Measurements from ENCODE around the gene IFT27. TPM values are rescaled to one million over a fixed set of nuclear protein-coding genes. Genes with fewer than 3 reads are reported as not detected.

The IFT27 gene
- total and polyA plus RNA-seq, 9 donors = 14.2 to 38.8 (median 28.4) TPM

- Histone ChIP-seq H3K4me1 (ENCODE audit: insufficient read depth) (peaks cover 4% of the 10 kb centered on the region), H3K27me3 (no peaks in the 10 kb centered on the region), H3K9me3 (no peaks in the 10 kb centered on the region), H3K36me3 (no peaks in the 10 kb centered on the region), H3K4me3 (no peak overlapping the region), H3K27ac (no peak overlapping the region)
- intact Hi-C loops (cut with DNase I) = loop anchor here in 1 of 4 donors (10.0 kb wide), 1 partner anchor 219 kb away; no protein-coding TSS in a partner anchor
- WGBS, 3 donors = 92 to 94% (median 93%) methylated on average over 8 of the region's 8 CpGs
- DNase-seq = peak in 1 of 5 donors; percentile 2
- TF ChIP-seq CTCF (IDR thresholded peaks at IDR 0.05) = no peak
- TF ChIP-seq EP300 (IDR thresholded peaks at IDR 0.05) = no peak
- no peak for TF ChIP-seq POLR2A (IDR thresholded peaks at IDR 0.05)
Observed at GRCh38 chr22:36763576-36763975, 12.3 kb downstream of the IFT27 start.

- WGBS, 3 donors = 46 to 59% (median 49%) methylated on average over 17 of the region's 17 CpGs
- Histone ChIP-seq H3K27ac (no peak overlapping the region), H3K9me3 (no peaks in the 10 kb centered on the region), H3K4me3 (no peak overlapping the region), H3K36me3 (no peaks in the 10 kb centered on the region), H3K27me3 (no peaks in the 10 kb centered on the region), H3K4me1 (ENCODE audit: insufficient read depth) (peaks cover 4% of the 10 kb centered on the region)
- intact Hi-C loops (cut with DNase I) = loop anchor here in 1 of 4 donors (10.0 kb wide), 1 partner anchor 218 kb away; no protein-coding TSS in a partner anchor
- peak in 3 of 5 donors; percentile 25 to 67 (median 37) for DNase-seq
- TF ChIP-seq CTCF (IDR thresholded peaks at IDR 0.05) = no peak
- no peak for TF ChIP-seq POLR2A (IDR thresholded peaks at IDR 0.05)
- no peak for TF ChIP-seq EP300 (IDR thresholded peaks at IDR 0.05)
Observed at GRCh38 chr22:36762687-36763260, 13.1 kb downstream of the IFT27 start.

- Histone ChIP-seq H3K4me3 (no peak overlapping the region), H3K36me3 (no peaks in the 10 kb centered on the region), H3K9me3 (no peaks in the 10 kb centered on the region), H3K27ac (no peak overlapping the region), H3K27me3 (no peaks in the 10 kb centered on the region), H3K4me1 (ENCODE audit: insufficient read depth) (peaks cover 7% of the 10 kb centered on the region)
- intact Hi-C loops (cut with DNase I) = loop anchor here in 1 of 4 donors (10.0 kb wide), 1 partner anchor 217 kb away; no protein-coding TSS in a partner anchor
- DNase-seq = peak in 1 of 5 donors; percentile 7
- 85 to 90% (median 89%) methylated on average over 10 of the region's 10 CpGs for WGBS, 3 donors
- TF ChIP-seq POLR2A (IDR thresholded peaks at IDR 0.05) (no peak), EP300 (IDR thresholded peaks at IDR 0.05) (no peak), CTCF (IDR thresholded peaks at IDR 0.05) (no peak)
Observed at GRCh38 chr22:36761553-36762240, 14.2 kb downstream of the IFT27 start.

GRCh38 chr22:36760786-36761185 lies 15.1 kb downstream of the IFT27 start:
- WGBS, 3 donors = 47 to 72% (median 62%) methylated on average over 11 of the region's 11 CpGs
- Histone ChIP-seq H3K9me3 (no peaks in the 10 kb centered on the region), H3K27ac (no peak overlapping the region), H3K36me3 (no peaks in the 10 kb centered on the region), H3K4me1 (ENCODE audit: insufficient read depth) (peaks cover 7% of the 10 kb centered on the region), H3K27me3 (no peaks in the 10 kb centered on the region), H3K4me3 (no peak overlapping the region)
- intact Hi-C loops (cut with DNase I) = loop anchor here in 1 of 4 donors (10.0 kb wide), 1 partner anchor 216 kb away; no protein-coding TSS in a partner anchor
- TF ChIP-seq POLR2A (IDR thresholded peaks at IDR 0.05) (no peak), EP300 (IDR thresholded peaks at IDR 0.05) (no peak), CTCF (IDR thresholded peaks at IDR 0.05) (no peak)
- DNase-seq = peak in 1 of 5 donors; percentile 6

Data from ovary (tissue), 9 donors.